GM19463 (cell line): ENCODE data around the gene IFNA5.
A peak's percentile ranks its signal among the peaks of the same experiment; 100 is the strongest.

Experiments used
- ATAC-seq: cut with Tn5 transposase; IDR thresholded peaks from one replicate; pipeline ENCODE4 v1.9.1; 2021; ENCODE audit warnings: mild to moderate bottlenecking, moderate library complexity; ENCODE audit not compliant: unreplicated experiment

The IFNA5 gene

DNA sequence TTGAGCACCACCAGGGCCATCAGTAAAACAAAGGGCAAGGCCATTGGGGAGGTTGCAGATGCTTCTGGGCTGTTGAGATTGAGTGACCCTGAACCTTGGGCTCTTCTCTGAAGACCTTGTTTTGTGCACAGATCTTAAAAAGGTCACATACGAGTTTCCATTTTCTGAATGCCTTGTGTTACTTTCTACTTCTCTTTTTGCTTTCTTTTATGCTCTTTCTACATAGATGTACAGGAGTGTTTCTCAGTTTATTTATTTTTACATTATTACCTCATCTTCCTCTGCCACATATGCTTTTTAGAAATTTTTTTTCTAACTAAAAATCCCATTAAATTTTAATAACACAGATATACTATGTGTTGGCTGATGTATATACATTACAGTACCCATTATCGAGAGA is at the start of gene IFNA5:
Gene IFNA5, minus strand, starts transcription at position 101 of the 400 bp plus-strand sequence. Its CDS starts 57 bp downstream, at position 44.
- no peak for ATAC-seq

DNA sequence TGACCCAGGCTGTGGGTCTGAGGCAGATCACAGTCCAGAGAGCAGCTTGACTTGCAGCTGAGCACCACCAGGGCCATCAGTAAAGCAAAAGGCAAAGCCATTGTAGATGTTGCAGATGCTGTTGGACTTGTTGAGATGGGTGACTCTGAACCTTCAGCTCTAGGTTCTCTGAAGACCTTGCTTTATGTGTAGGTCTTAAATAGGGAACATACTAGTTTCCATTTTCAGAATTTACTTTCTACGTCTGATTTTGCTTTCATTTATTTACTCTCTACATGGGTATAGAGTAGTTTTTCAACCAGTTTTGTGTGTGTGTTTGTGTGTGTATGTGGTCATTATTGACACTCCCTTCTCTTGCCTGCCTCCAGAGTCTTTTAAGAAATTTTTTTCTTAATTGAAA is 45.7 kb upstream of the IFNA5 start, which contains the start of gene IFNA6:
Gene IFNA6, minus strand, starts transcription at position 101 of the 400 bp plus-strand sequence. Its CDS starts 0 bp downstream, at position 101.
- ATAC-seq: no peak

DNA sequence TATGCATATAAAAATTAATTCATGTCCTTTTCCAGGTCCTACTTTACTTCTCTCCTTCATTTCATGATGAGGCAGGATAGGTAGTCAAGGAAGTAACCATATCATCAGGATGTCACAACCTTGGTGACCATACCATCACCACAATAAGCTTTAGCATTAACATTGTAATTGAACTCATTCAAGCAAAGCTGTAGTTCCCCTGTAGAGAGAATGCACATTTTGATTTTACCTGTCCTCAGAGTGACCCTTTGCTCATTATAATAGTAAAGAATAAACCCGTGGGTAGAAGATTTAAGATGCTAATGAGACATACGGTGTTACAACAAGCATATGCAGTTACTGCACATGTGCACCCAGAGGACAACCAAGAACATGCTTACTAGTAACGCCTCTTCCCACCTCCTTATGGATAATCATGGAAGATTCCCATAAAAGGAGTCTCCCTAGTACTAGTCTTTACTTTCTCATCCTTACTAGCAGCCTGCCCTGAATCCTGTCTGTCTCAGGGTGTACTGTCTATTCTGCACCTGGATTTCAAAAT is 43.4 kb upstream of the IFNA5 start:
- ATAC-seq: no peak

DNA sequence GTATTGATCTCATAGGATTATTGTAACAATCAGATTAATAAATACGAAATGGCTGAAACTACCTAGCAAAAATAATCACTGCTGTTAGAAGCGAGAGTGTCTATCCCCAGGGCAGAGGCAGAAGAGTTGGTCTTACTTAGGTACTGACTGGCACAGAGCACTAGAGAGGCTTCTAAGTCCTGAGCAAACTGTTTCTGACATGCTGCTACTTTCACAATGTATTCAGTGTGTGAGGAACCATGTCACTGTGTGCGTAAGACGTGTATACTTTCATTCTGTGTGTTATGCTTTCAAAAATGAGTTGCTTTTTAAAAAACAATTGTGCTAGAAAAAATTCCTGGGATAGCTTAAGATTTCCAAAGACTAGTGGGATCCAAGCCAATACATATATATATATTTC is 35.6 kb upstream of the IFNA5 start:
- ATAC-seq: no peak

DNA sequence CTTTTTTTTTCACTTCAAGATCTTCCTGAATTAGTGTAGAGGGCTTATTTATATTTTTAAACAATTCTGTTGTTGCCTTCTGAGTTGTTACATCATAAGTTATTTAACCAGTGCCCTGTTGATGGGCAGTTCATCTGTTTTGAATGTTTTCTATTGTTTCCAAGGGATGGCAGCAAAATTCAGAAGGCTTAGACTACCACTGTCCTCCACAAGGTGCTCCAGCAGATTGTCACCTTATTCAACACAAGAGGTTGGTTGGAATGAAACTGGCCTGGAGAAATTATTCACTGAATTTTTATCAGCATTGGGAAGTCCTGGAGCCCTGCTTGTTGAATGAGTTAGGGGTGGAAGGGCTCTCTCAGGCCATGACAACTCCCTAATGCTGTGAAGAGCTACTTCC is 31.3 kb upstream of the IFNA5 start:
- no peak for ATAC-seq

DNA sequence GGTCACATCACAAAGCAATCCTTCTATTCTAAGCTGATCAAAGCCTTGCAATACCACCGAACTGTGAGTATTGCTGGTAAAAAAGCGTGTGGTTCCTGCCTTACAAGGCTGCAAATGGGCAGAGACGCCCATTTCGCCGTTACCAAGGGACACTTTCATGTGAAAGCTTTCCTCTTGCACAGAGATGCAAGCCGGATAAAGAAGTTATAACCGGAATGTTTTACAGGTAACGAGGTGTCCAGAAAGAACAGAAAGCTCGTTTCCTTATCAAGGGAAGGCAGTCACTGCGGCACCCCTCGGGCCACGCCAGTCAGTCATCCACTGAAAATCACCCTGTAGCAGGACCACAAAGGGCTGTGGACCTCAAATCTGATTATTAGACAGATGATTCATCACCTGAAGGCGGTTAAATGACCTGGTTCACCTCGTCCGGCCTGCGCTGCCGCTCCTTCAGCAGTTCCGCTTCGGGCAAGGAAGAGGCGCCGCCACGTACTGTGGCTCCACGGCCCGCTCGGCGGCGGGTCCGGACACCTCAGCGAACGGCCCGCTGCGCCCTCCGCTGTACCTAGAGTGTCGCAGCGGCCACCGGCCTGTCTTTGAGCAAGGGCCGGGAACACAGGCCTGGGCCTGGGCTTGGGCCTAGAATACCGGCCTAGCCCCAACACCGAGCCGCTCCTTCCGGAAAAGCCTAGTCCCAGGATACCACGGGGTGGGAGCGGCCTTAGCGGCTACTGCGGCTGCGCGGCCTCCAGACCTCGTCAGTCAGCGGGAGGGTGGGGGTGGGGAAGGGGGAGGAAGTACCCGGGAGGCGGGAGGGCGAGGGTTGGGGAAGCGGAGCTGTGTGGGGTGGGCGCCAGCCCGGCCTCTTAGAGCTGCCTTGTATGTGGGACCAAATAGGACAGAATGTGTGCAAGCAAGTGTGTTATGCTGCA is 29.9 kb upstream of the IFNA5 start, which contains the start of gene KLHL9:
Gene KLHL9, minus strand, starts transcription at position 704 of the 932 bp plus-strand sequence. Its CDS starts 545 bp downstream, at position 159.
- ATAC-seq: peak; percentile 90

DNA sequence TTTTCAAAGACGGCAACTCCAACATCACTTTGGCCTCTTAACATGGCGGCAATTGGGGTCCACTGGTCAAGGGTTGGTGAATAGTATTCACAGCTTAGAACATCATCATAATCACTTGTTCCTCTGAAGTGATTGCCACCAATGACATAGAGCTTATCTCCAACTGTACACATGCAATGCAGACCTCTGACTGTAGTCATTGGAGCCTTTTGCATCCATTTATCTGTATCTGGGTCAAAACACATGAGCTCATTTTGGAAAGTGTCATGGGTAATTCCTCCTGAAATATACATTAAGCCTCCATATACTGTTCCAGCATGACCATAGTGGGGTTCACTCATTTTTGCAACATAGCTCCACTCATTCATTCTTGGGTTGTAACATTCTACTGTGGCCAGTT is 28.1 kb upstream of the IFNA5 start:
- ATAC-seq: no peak

DNA sequence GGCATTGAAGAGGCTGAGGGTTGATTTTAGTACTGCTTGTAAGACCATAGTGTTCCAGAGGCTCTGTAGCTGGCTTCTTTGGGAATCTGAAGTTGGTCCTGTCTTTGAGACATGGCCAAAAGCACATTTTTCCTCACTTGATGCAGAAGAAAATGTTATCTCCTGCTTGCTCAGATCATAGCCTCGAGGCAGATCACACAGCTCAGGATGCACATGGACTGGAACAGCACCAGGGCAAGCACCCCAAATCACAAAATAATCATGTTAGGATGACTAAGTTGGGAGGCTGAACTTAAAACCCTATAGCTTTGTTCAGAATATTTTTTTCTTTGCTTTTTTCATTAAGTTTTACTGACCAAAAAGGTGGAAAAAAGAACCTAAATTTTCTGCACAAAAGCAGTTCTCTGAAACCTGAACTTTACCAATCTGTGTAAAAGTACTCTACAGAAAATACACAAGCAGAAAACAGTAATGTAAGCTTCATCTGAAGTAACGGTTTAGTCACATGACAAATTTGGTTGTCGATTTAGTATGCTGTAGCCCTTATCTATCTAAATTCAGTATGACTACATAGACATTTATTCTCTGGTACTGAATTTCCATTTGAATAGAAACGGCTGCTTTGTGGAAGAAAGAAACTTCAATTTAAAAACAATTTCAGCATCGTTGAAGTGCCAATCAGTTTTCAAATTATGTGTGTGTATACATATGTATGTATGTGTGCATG is 26.7 kb upstream of the IFNA5 start:
- no peak for ATAC-seq

DNA sequence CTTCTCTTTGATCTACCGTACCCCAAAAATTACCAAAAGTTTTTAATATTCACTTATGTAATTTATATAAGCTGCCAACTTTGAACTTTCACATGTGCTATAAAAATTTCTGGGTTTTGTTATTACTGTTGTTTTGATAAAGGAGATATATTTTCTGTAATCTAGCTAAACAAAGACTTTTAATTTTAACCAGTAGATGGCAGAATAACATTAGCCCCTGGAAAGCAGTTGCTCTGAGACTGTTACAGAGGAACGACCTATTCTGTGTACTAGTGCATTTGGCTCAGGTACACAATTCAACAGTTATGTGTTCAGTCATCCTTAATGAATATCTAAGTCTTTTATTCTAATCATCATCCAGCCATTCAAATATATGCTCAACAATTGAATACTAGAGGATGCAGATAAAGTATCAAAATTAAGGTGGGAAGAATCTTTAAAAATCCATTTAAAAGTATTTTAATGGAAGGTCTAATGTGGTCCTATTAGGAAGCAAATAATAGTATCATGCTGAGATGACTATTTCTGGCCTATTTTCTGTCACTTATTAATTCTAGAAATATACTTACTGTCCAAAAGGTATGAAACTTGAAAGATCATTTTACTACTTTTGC is 21.5 kb upstream of the IFNA5 start:
- peak; percentile 80 for ATAC-seq

DNA sequence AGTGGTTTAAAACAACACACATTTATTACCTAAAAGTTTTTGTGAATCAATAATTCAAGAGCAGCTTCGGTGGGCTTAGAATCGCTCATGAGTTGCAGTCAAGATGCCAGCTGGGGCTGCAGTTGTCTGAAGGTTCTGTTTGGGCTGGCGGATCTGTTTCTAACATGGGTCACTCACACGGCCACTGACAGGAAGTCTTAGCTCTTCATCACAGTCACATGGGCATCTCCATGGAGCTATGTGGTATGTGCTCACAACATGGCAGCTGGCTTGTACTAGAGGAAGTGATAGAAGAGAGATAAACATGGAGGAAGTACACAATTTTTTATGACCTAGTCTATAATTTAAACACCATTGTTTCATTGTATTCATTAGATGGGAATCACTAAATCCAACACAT is 18.9 kb upstream of the IFNA5 start:
- ATAC-seq: no peak

DNA sequence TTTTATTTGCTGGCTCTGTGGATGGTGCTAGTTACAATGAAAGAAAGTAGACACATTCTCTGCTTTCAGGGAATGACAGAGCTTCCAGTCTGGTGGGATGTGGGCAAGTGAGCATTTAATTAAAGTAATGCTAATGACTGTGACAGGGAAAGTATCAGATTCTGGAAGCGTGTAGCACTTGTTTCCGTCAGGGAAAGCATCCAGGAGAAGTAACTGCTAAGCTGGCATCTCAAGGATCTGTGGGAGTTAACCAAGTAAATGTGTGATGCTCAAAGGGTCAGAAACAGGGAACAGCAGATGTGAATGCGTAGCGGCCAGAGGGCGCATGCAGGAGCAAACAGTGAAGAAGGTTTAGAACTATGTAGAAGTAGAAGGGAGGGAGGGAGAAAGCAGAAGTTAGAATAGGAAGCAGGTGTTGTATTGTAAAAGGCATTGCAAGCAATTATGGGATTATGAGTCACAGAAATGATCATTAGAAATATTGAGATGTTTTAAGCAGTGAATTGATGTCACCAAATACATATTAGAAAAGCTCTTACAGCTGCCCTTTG is 17.9 kb upstream of the IFNA5 start:
- ATAC-seq: no peak

DNA sequence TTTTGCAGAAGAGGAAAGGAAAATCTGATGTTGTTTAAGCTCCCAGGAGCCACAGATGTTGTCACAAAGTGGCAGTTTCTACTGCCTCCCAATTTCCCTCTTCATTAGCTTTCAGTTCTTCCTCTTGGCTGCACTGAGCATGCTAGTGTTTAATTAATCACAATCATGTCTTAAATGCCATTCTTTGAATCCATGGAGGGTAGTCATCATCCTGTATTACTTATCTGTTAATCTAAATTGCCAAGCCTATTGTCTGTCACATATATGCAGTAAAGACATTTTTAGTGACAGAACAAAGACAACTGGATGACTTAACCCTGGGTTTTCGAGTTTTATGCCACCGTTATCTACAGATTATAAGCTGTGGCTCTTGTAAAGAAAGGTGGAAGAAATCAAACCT is 15.4 kb upstream of the IFNA5 start:
- no peak for ATAC-seq

DNA sequence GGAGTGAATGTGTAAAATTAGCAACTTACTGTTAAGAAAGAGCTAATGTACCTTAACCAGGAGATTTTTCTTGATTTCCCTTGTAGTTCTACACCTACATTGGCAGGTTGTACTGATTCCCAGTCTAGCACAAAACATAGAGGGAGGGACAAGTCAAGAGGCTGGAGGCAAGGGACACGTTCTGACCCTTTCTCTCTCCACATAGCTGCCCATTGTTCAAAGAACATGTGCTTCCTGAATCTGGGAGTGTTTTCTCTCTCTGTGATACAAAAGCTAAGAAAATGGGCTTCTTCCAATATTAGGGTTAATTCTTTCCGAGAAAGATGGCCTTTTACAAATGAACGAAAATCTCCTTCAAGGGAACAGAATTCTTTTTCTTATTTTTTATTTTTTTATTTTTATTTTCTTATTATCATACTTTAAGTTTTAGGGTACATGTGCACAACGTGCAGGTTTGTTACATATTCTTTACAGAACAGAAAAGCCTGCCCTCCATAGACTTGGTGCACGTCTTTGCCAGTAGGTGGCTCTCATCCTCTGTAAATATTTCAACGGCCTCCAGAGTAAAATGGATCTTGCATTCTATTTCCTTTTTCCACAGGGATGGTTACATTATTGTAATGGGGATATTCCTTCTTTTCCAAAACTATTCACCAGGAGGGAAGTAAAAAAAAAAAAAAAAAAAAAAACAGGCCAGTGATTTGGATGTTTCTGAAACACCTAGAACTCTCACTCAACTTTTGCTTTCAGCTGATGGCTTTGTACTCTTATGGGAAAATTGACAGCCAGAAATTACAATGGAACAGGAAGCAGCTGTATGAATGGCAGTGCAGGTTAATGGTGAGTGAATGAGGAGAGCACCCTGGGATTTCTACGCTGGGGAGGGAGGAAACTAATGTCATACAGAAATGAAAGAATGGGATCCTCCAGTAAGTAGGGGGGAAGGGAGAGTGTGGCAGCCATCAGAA is 13.1 kb upstream of the IFNA5 start:
- ATAC-seq: no peak

DNA sequence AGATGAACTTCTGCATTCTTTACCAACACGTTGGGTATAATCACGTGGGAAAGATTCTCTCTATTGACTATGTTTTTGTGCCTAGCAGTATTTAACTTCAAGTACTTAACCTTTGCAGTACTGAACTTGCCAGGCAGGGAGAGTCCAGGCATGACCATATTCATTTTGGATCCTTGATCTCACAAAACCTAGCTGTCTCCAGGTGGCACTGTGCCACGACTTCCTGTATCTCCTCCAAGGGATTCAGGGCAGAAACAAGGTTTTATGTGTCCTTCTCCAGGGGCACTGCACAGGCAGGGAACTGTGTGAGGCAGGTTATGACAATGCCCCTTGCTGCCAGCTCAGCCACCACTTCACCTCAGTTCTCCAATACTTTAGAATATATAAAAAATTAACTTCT is 11.7 kb upstream of the IFNA5 start:
- no peak for ATAC-seq

DNA sequence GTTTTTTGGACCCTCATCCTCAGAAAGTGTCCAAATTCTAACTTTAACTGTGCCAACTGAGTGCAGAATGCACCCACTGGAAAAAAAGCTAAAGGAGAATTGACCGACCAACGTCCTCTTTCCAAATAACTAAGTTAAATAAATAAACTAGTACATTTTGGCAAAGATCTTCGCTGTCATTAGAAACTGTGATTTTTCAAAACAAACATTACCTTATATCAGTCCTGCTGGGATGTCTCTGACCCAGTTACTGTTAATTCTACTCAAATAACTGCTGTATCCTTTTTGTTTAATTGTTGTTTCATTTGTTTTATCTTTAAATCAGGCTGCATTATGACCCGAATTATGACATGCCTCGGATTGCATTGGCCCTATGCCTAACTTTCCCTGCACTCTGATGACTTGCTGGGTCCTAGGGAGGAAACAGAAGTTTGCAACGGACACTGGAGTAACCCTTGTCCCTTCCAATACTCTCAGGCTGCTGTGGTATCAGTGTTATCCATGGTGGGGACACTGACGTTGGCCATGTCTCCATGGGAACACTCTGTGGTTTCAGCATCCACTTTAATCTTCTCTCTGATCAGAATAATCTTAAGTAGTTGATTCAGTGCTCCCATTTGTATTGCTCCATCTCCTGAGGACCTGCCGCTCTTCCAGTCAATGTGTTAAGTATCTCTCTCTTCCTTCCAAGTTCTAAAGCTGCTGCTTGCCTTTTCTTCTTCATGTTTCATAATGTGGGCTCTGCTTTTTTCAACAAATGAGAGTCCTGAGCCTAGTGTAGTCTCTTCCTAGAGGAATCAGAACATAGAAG is 11.1 kb upstream of the IFNA5 start:
- no peak for ATAC-seq

DNA sequence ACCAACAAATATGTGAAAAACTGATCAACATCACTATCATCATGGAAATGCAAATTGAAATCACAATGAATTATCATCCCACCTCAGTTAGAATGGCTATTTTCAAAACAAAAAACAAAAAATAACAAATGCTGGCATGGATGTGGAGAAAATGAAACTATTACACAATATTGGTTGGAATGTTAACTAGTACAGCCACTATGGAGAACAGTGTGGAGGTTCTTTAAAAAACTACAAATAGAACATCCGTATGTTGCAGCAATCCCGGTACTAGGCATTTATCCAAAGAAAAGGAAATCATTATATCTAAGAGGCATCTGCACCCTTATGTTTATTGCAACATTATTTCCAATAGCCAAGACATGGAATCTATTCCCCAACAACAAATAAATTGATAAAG is 9.0 kb upstream of the IFNA5 start:
- ATAC-seq: no peak

DNA sequence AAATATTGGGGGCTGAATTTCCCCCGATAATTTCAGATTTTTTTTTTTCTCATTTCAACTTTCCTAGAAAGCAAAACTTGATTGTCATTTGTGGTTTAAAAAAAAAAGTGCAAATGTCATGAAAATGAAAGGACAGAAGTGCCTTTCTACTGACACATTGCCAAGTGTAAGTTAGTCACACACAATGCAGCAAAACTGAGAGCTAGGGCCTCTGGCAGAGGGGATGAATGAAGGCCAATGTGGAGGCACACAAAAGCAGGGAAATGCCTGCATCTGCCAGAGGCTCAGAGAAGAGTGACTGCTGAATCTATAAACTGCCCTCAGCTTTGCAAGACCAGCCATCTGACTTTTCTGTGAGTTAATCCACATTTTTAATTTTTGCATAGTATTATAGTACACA is 6.8 kb upstream of the IFNA5 start:
- ATAC-seq: no peak

DNA sequence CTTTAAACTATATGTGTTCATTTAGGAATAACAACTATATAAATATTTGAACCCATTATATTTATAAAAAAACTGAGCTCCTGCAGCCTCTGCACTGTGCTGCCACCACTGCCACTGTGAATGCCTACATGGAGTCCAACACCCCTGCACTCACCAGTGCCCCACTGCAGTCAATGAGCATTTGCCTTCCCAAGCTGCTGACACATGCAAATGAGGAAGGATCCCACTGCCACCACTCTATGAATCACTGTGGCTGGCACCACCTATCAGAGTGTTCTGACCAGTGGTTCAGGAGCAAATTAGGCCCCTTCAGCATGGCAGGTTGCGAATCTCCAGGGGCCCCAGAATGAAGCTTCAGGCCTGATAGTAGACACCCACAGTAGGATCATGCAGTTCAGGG is 9.1 kb downstream of the IFNA5 start:
- peak; percentile 31 for ATAC-seq
